HG03060 (cell line): Measurements from ENCODE around the gene RDH5.
"Not testable (repeated sequence)": the region's sequence is repeated elsewhere in the genome, so short reads cannot be mapped to it uniquely, and the experiment has no call there.

Experiments
- ATAC-seq: cut with Tn5 transposase; IDR thresholded peaks from one replicate; pipeline ENCODE4 v1.9.1; 2021; ENCODE audit warnings: low read depth, moderate number of reproducible peaks; ENCODE audit not compliant: unreplicated experiment

Gene RDH5

GRCh38 chr12:55743406-55744339 lies 23.5 kb downstream of the RDH5 start:
- no peak for ATAC-seq

GRCh38 chr12:55744340-55745030 lies 24.3 kb downstream of the RDH5 start:
- no peak for ATAC-seq

- no peak for ATAC-seq
These were observed 25.4 kb downstream of the RDH5 start for GRCh38 chr12:55745361-55746173.

GRCh38 chr12:55746174-55746912 lies 26.1 kb downstream of the RDH5 start:
- ATAC-seq: no peak

- no peak for ATAC-seq
These were observed 26.7 kb downstream of the RDH5 start for GRCh38 chr12:55746913-55747231.

- no peak for ATAC-seq
These were observed 28.2 kb downstream of the RDH5 start for GRCh38 chr12:55748230-55748993.

- no peak for ATAC-seq
These were observed 35.1 kb downstream of the RDH5 start for GRCh38 chr12:55755246-55755645.

- no peak for ATAC-seq
These were observed 37.5 kb downstream of the RDH5 start for GRCh38 chr12:55757701-55758100.

DNA sequence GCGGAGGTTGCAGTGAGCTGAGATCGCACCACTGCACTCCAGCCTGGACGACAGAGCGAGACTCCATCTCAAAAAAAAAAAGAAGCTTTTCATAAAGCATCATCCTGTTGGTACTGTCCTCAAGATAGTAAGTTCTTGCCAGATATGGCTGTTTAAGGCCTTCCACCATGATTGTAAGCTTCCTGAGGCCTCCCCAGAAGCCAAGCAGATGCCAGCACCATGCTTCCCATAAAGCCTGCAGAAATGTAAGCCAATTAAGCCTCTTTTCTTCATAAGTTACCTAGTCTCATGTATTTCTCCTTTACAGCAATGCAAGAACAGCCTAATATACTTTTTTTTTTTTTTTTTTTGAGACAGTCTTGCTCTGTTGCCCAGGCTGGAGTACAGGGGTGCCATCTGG lies 38.4 kb downstream of the RDH5 start:
- not testable (repeated sequence) for ATAC-seq

GRCh38 chr12:55760663-55761062 lies 40.5 kb downstream of the RDH5 start:
- no peak for ATAC-seq

GRCh38 chr12:55762646-55763045 lies 42.5 kb downstream of the RDH5 start:
- no peak for ATAC-seq

GRCh38 chr12:55765736-55766290 lies 45.6 kb downstream of the RDH5 start:
- no peak for ATAC-seq

- no peak for ATAC-seq
These were observed 47.0 kb downstream of the RDH5 start for GRCh38 chr12:55767156-55767555.

- no peak for ATAC-seq
These were observed 51.5 kb downstream of the RDH5 start for GRCh38 chr12:55771736-55772135.
